ENCODE results near the gene MMP1. TPM values are rescaled to one million over a fixed set of nuclear protein-coding genes. Genes with fewer than 3 reads are reported as not detected.

MMP1 gene
- total RNA-seq, 1 donor, result 0.72 TPM

DNA sequence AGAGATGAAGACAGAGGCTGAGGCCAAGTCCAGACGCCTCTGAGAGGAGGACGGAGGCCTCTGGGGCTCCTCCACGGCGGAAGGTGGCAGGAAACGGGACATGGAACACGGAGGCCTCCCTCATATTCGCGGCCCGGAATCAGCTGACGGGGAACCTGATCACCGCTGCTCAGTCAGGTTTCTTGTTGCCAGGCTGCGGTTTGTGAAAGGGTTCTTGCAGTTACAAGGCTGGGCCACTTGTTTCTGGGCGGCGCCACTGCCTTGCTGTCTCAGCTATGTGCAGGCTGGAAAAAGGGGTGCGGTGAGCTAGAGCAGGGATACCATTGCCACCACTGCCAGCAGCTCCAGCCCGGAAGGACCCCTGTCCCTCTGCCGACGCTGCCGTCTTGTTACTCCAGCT lies 10.0 kb upstream of the MMP1 start:
- Histone ChIP-seq H3K27ac (ENCODE audit: low read depth, low read length) (no peak overlapping the region), H3K4me2 (ENCODE audit: insufficient read depth, low read length) (no peak overlapping the region), H3K9me3 (ENCODE audit: low read depth, low read length) (no peaks in the 10 kb centered on the region), H2AFZ (ENCODE audit: low read length) (no peak overlapping the region), H3K4me1 (ENCODE audit: insufficient read depth, low read length) (no peaks in the 10 kb centered on the region), H3K36me3 (ENCODE audit: insufficient read depth, low read length) (no peaks in the 10 kb centered on the region), H4K20me1 (ENCODE audit: insufficient read depth, low read length) (no peaks in the 10 kb centered on the region), H3K79me2 (ENCODE audit: insufficient read depth, low read length) (no peaks in the 10 kb centered on the region), H3K4me3 (ENCODE audit: insufficient read depth, low read length) (no peak overlapping the region), H3K27me3 (ENCODE audit: insufficient read depth, low read length) (peaks cover 5% of the 10 kb centered on the region)
- TF ChIP-seq, protein P1, sequence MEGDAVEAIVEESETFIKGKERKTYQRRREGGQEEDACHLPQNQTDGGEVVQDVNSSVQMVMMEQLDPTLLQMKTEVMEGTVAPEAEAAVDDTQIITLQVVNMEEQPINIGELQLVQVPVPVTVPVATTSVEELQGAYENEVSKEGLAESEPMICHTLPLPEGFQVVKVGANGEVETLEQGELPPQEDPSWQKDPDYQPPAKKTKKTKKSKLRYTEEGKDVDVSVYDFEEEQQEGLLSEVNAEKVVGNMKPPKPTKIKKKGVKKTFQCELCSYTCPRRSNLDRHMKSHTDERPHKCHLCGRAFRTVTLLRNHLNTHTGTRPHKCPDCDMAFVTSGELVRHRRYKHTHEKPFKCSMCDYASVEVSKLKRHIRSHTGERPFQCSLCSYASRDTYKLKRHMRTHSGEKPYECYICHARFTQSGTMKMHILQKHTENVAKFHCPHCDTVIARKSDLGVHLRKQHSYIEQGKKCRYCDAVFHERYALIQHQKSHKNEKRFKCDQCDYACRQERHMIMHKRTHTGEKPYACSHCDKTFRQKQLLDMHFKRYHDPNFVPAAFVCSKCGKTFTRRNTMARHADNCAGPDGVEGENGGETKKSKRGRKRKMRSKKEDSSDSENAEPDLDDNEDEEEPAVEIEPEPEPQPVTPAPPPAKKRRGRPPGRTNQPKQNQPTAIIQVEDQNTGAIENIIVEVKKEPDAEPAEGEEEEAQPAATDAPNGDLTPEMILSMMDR (IDR thresholded peaks at IDR 0.05; ENCODE audit: extremely low read depth, low read depth, low read length), result peak; percentile 34
- no peak for DNase-seq (ENCODE audit: insufficient read length, low spot score, missing footprints)

DNA sequence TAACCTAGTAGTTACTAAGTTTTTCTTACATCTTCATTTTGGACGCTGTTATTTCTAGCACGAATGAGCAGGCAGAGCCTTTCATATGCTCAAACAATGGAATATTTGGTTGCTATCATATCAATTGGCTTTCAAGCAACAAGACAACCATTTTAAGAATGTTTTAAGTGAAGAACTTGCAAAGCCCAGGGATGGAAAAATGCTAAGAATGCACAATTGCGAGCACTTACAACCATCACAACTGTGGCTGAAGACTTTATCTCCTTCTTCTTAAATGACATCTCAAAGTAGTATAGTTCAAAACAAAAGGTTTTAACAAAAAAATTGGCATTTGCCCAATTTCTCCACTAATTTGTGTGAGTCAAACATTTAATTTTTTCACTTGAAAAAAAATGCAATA lies 8.3 kb upstream of the MMP1 start:
- H3K79me2 ChIP-seq (ENCODE audit: insufficient read depth, low read length), result no peaks in the 10 kb centered on the region
- peaks cover 5% of the 10 kb centered on the region for H3K27me3 ChIP-seq (ENCODE audit: insufficient read depth, low read length)
- TF ChIP-seq, protein P1 (IDR thresholded peaks at IDR 0.05; ENCODE audit: extremely low read depth, low read depth, low read length), result no peak
- H3K4me3 ChIP-seq (ENCODE audit: insufficient read depth, low read length), result no peak overlapping the region
- peaks cover 8% of the 10 kb centered on the region for H3K4me1 ChIP-seq (ENCODE audit: insufficient read depth, low read length)
- H3K36me3 ChIP-seq (ENCODE audit: insufficient read depth, low read length), result no peaks in the 10 kb centered on the region
- no peaks in the 10 kb centered on the region for H3K9me3 ChIP-seq (ENCODE audit: low read depth, low read length)
- H4K20me1 ChIP-seq (ENCODE audit: insufficient read depth, low read length), result no peaks in the 10 kb centered on the region
- peak; percentile 15 for DNase-seq (ENCODE audit: insufficient read length, low spot score, missing footprints)
- no peak overlapping the region for H3K27ac ChIP-seq (ENCODE audit: low read depth, low read length)
- no peak overlapping the region for H3K4me2 ChIP-seq (ENCODE audit: insufficient read depth, low read length)
- H2AFZ ChIP-seq (ENCODE audit: low read length), result no peak overlapping the region

DNA sequence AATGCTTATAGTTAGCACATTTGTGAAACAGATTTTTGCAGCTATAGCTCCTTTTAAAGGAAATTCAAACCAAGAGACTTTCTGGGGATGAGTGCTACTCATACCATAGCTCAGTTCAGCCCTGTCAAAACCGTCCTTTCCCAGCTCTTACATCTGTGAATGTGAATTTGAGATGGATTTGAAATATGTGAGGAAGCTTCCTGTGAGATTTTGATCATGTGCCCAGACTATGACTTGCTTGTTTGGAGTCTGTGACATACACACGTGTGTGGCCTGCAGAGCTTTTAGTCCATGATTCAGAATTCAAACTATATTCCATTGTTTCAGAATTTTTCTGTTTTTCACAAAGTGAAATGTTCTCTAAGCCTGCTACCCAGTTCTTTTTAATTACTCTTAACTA lies 4.4 kb upstream of the MMP1 start:
- no peak overlapping the region for H3K4me2 ChIP-seq (ENCODE audit: insufficient read depth, low read length)
- no peaks in the 10 kb centered on the region for H4K20me1 ChIP-seq (ENCODE audit: insufficient read depth, low read length)
- H3K27ac ChIP-seq (ENCODE audit: low read depth, low read length), result peak overlapping the region; percentile 19
- H3K9me3 ChIP-seq (ENCODE audit: low read depth, low read length), result no peaks in the 10 kb centered on the region
- H3K79me2 ChIP-seq (ENCODE audit: insufficient read depth, low read length), result no peaks in the 10 kb centered on the region
- peak; percentile 49 for DNase-seq (ENCODE audit: insufficient read length, low spot score, missing footprints)
- H3K4me3 ChIP-seq (ENCODE audit: insufficient read depth, low read length), result no peak overlapping the region
- H3K4me1 ChIP-seq (ENCODE audit: insufficient read depth, low read length), result peaks cover 8% of the 10 kb centered on the region
- H2AFZ ChIP-seq (ENCODE audit: low read length), result no peak overlapping the region
- TF ChIP-seq, protein P1 (IDR thresholded peaks at IDR 0.05; ENCODE audit: extremely low read depth, low read depth, low read length), result no peak
- H3K36me3 ChIP-seq (ENCODE audit: insufficient read depth, low read length), result no peaks in the 10 kb centered on the region
- no peaks in the 10 kb centered on the region for H3K27me3 ChIP-seq (ENCODE audit: insufficient read depth, low read length)

DNA sequence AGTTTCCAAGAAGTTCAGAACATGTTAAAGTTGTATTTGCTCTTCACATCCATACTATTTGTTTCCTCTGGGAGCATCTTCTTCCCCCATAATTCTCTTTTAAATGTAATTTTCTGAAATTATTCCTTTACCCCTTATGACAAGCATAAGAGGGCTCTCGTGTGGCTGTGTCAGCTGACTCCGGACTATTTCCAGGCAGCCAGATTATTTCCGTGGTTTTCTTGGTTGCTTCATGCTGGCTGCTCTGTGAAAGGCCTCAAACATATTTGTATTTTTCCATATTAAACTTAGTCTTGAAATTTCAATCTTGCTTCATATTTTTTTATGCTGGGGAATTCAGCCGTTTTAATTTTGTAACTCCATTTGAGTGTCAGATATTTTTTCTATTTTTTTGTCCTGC lies 2.8 kb upstream of the MMP1 start:
- no peaks in the 10 kb centered on the region for H3K79me2 ChIP-seq (ENCODE audit: insufficient read depth, low read length)
- no peaks in the 10 kb centered on the region for H3K9me3 ChIP-seq (ENCODE audit: low read depth, low read length)
- H2AFZ ChIP-seq (ENCODE audit: low read length), result no peak overlapping the region
- TF ChIP-seq, protein P1 (IDR thresholded peaks at IDR 0.05; ENCODE audit: extremely low read depth, low read depth, low read length), result no peak
- H3K4me2 ChIP-seq (ENCODE audit: insufficient read depth, low read length), result no peak overlapping the region
- no peak overlapping the region for H3K4me3 ChIP-seq (ENCODE audit: insufficient read depth, low read length)
- no peaks in the 10 kb centered on the region for H4K20me1 ChIP-seq (ENCODE audit: insufficient read depth, low read length)
- no peak for DNase-seq (ENCODE audit: insufficient read length, low spot score, missing footprints)
- H3K27ac ChIP-seq (ENCODE audit: low read depth, low read length), result no peak overlapping the region
- no peaks in the 10 kb centered on the region for H3K36me3 ChIP-seq (ENCODE audit: insufficient read depth, low read length)
- no peaks in the 10 kb centered on the region for H3K27me3 ChIP-seq (ENCODE audit: insufficient read depth, low read length)
- H3K4me1 ChIP-seq (ENCODE audit: insufficient read depth, low read length), result peaks cover 8% of the 10 kb centered on the region
